Ovary (tissue), 3 donors: Measurements from ENCODE around the gene LCP1.

ENCODE experiments used
- EP300 ChIP-seq: sonication (generic); formaldehyde crosslinking; IDR thresholded peaks from one replicate; pipeline ENCODE4 v1.6.1; 2017; ENCODE audit warnings: antibody characterized with exemption
- TF ChIP-seq, protein P1 (sequence below), 3 donors: fragments of 450-650 bp in 2 of 3; fragments of 200-600 bp in 1 of 3; IDR thresholded peaks; one replicate each; pipeline versions ENCODE4 v1.5.1 to v1.8.0; 2016 to 2022; ENCODE audit warnings: antibody characterized with exemption in 3 of 3, mild to moderate bottlenecking in 1 of 3
- donor health status: DM: no; HTN: no; CAD: no.

GRCh38 chr13:46178821-46179220, 3.2 kb downstream of the LCP1 start:
- TF ChIP-seq, protein P1, sequence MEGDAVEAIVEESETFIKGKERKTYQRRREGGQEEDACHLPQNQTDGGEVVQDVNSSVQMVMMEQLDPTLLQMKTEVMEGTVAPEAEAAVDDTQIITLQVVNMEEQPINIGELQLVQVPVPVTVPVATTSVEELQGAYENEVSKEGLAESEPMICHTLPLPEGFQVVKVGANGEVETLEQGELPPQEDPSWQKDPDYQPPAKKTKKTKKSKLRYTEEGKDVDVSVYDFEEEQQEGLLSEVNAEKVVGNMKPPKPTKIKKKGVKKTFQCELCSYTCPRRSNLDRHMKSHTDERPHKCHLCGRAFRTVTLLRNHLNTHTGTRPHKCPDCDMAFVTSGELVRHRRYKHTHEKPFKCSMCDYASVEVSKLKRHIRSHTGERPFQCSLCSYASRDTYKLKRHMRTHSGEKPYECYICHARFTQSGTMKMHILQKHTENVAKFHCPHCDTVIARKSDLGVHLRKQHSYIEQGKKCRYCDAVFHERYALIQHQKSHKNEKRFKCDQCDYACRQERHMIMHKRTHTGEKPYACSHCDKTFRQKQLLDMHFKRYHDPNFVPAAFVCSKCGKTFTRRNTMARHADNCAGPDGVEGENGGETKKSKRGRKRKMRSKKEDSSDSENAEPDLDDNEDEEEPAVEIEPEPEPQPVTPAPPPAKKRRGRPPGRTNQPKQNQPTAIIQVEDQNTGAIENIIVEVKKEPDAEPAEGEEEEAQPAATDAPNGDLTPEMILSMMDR (IDR thresholded peaks at IDR 0.05) = no peak
- TF ChIP-seq EP300 = no peak
